Large intestine (tissue), 3 donors: ENCODE results near the gene BATF. TPM values are rescaled to one million over a fixed set of nuclear protein-coding genes. Genes with fewer than 3 reads are reported as not detected.

ENCODE experiments used
- DNase-seq, 2 donors: peaks; one replicate each; pipeline versions ENCODE4 v3.0.0 to v3.0.0-alpha.2; 2013
- H3K27ac ChIP-seq: one replicate; pipeline ENCODE4 v1.5.1; 2013; ENCODE audit warnings: low read length
- H3K27me3 ChIP-seq: 2 replicates; pipeline ENCODE4 v1.6.1; 2013; ENCODE audit warnings: low read length; ENCODE audit not compliant: control insufficient read depth, insufficient read depth
- H3K36me3 ChIP-seq: 2 replicates; pipeline ENCODE4 v1.6.1; 2013; ENCODE audit warnings: low read length; ENCODE audit not compliant: control insufficient read depth, insufficient read depth
- H3K4me1 ChIP-seq: one replicate; pipeline ENCODE4 v1.6.1; 2013; ENCODE audit warnings: low read length; ENCODE audit not compliant: control insufficient read depth, insufficient read depth
- H3K4me3 ChIP-seq: one replicate; pipeline ENCODE4 v1.5.1; 2013; ENCODE audit warnings: low read length
- H3K9me3 ChIP-seq: one replicate; pipeline ENCODE4 v1.6.1; 2013; ENCODE audit warnings: mild to moderate bottlenecking, low read depth, low read length, moderate library complexity; ENCODE audit not compliant: control insufficient read depth
- WGBS: methylation state at CpG from one replicate; pipeline ENCODE4 v1.1.5; 2013; ENCODE audit warnings: low lambda C conversion rate; ENCODE audit not compliant: insufficient coverage; 5-methylcytosine and 5-hydroxymethylcytosine counted together
- polyA plus RNA-seq: library from polyadenylated mRNA; unstranded; fragments of 120-200 nt; gene quantifications from one replicate; pipeline ENCODE4 v1.2.1, GENCODE V29; 2013

Gene BATF
- polyA plus RNA-seq, 1 donor: 0.67 TPM

GRCh38 chr14:75577090-75577489 lies 54.8 kb downstream of the BATF start:
- Histone ChIP-seq H3K36me3 (no peaks in the 10 kb centered on the region), H3K4me3 (no peak overlapping the region), H3K27me3 (peaks cover 7% of the 10 kb centered on the region), H3K9me3 (no peaks in the 10 kb centered on the region), H3K4me1 (peaks cover 16% of the 10 kb centered on the region), H3K27ac (no peak overlapping the region)
- 67% methylated on average over 1 of the region's 3 CpGs for WGBS
- DNase-seq: no peak

DNA sequence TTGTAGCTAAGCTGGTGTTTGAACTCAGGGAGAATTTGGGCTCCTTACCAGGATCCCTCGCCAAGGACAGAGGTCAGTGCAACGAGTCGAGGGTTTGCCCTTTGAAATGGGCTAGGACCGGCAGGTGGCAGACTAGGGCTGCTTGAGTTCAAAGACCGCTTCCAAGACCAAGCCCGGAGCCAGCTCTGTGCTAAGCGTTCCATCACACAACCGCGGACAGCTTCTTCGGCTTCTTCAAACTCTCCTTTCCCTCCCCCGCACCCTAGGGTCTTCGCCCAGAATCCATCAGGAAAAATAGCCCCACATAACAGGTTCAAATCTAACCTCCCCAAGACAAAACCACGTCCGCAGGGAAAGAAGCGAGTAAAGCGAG lies 55.4 kb downstream of the BATF start:
- Histone ChIP-seq H3K27ac (peak overlapping the region; percentile 24), H3K9me3 (no peaks in the 10 kb centered on the region), H3K4me1 (peaks cover 16% of the 10 kb centered on the region), H3K4me3 (peak overlapping the region; percentile 45), H3K36me3 (no peaks in the 10 kb centered on the region), H3K27me3 (peaks cover 4% of the 10 kb centered on the region)
- peak; percentile 70 to 80 for DNase-seq
- WGBS: no CpG with 5 or more reads among the region's 16 CpGs

DNA sequence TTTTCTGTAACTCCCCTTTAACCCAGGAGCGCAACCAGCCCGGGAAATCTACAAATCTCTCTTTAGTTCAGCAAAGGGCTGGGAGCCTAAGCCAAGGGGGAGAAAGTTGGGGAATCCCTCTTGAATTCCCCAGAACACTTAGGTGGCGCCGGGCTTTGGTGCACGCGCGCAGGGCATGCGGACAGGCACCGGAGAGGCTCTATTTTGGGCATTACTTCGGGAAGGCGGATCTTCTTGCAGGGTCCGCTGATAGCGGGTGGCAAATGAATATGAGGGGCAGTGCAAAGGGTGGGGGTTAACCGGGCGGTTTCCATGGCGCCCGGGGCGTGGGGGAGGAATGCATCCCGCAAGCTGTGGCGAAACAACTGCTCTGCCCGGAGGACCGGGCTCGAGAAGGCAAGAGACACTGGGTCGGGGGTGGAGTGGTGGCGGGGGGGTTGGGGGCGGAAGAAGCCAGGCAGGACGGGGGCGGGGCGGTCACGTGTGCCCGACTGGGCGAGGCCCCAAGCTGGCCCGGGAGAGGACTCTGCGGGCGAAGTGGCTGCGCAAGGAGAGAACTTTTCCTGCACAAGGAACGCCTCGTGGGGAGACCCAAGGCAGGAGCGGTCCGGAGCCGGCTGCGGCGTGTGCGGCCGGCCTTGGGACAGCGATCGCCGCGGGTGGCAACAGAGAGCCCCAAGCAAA lies 56.0 kb downstream of the BATF start, which contains the start of gene FLVCR2:
TSS of gene FLVCR2 (plus strand) at position 519 of the 684 bp plus-strand sequence. CDS start 353 bp downstream, outside the sequence.
- Histone ChIP-seq H3K27ac (peak within 1 kb of the TSS; percentile 30), H3K27me3 (peaks cover 4% of the 10 kb centered on the region), H3K4me1 (peaks cover 16% of the 10 kb centered on the region), H3K4me3 (peak within 1 kb of the TSS; percentile 45), H3K36me3 (no peaks in the 10 kb centered on the region), H3K9me3 (no peaks in the 10 kb centered on the region)
- DNase-seq: peak; percentile 55 to 87
- no CpG with 5 or more reads among the region's 49 CpGs for WGBS

- no CpG with 5 or more reads among the region's 21 CpGs for WGBS
Measured at GRCh38 chr14:75578786-75579337, 56.6 kb downstream of the BATF start.

DNA sequence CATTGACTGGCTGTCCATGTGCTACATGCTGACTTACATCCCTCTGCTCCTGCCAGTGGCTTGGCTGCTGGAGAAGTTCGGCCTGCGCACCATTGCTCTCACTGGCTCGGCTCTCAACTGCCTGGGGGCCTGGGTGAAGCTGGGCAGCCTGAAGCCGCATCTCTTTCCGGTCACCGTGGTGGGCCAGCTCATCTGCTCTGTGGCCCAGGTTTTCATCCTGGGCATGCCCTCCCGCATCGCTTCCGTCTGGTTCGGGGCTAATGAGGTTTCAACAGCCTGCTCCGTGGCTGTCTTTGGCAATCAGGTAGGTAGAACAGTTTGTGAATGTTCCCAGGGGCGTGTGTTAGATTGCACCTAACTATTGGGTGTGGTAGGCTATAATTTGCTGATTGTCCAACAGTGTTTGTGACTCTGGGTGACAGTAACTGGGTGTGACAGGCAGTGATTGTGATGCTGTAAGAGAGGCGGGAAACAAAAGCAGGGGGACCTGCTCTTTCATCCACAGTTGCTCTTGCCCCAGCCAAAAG lies 57.1 kb downstream of the BATF start:
- H3K4me1 ChIP-seq: peaks cover 16% of the 10 kb centered on the region
- no CpG with 5 or more reads among the region's 13 CpGs for WGBS
- peak; percentile 16 to 48 for DNase-seq
- no peaks in the 10 kb centered on the region for H3K27me3 ChIP-seq
- H3K36me3 ChIP-seq: no peaks in the 10 kb centered on the region
- H3K27ac ChIP-seq: peak overlapping the region; percentile 30
- no peaks in the 10 kb centered on the region for H3K9me3 ChIP-seq
- H3K4me3 ChIP-seq: peak overlapping the region; percentile 45

More at GRCh38 chr14:75578786-75579337, 56.6 kb downstream of the BATF start:
- DNase-seq: peak in 1 of 2 donors; percentile 31
- Histone ChIP-seq H3K27me3 (no peaks in the 10 kb centered on the region), H3K4me3 (peak overlapping the region; percentile 45), H3K36me3 (no peaks in the 10 kb centered on the region), H3K27ac (peak overlapping the region; percentile 30), H3K9me3 (no peaks in the 10 kb centered on the region), H3K4me1 (peaks cover 16% of the 10 kb centered on the region)

DNA sequence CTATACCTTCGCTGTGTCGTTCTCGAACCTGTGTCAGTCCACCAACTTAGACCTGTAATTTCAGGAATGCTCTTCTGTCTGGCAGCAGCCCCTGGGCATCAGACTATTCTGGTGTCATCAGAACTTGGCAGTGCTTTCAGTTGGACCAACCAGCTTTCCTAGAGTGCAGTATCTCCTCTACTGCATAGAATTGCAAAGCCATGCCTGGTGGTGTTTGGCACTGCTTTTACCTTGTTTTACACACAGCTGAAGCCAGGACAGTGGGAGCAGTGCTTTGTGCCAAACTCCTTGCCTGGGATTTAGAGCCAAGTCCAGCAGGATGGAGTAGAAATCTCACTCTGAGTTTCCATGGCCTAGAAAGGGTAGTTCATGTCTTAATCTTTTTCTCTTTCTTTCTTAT lies 57.6 kb downstream of the BATF start:
- Histone ChIP-seq H3K36me3 (no peaks in the 10 kb centered on the region), H3K4me3 (peak overlapping the region; percentile 45), H3K27ac (no peak overlapping the region), H3K9me3 (no peaks in the 10 kb centered on the region), H3K4me1 (peaks cover 16% of the 10 kb centered on the region), H3K27me3 (no peaks in the 10 kb centered on the region)
- no CpG with 5 or more reads among the region's 3 CpGs for WGBS
- DNase-seq: no peak

GRCh38 chr14:75587388-75587787 lies 65.1 kb downstream of the BATF start:
- H3K4me3 ChIP-seq: no peak overlapping the region
- H3K27ac ChIP-seq: no peak overlapping the region
- H3K36me3 ChIP-seq: no peaks in the 10 kb centered on the region
- no peaks in the 10 kb centered on the region for H3K4me1 ChIP-seq
- DNase-seq: no peak
- no peaks in the 10 kb centered on the region for H3K9me3 ChIP-seq
- H3K27me3 ChIP-seq: no peaks in the 10 kb centered on the region

- Histone ChIP-seq H3K4me1 (no peaks in the 10 kb centered on the region), H3K4me3 (no peak overlapping the region), H3K36me3 (no peaks in the 10 kb centered on the region), H3K27me3 (no peaks in the 10 kb centered on the region), H3K9me3 (no peaks in the 10 kb centered on the region), H3K27ac (no peak overlapping the region)
- no CpG with 5 or more reads among the region's 6 CpGs for WGBS
- DNase-seq: no peak
Measured at GRCh38 chr14:75589931-75590330, 67.7 kb downstream of the BATF start.

DNA sequence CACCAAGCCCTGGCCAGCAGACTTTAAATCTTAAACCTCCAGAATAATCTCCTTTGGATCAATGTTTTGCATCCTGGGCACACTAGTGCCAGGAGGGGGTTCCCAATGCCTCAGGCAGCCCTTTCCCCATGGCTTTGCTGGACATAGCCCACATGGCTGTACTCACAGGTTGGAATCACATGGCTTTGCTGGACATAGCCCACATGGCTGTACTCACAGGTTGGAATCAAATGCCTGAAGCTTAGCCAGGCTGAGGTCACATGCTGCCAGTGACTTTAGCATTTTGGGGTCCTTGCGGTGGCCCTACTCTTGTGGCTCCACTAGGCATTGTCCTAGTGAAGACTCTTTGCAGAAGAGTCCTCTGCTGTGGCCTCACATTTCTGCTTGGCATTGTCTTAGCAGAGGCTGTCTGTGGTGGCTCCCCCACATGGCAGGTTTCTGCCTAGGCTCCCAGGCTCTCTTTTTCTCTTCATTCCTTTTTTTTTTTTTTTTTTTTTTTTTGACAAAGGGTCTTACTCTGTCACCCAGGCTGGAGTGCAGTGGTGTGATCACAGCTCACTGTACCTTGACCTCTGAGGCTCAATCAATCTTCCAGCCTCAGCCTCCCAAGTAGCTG lies 69.2 kb downstream of the BATF start:
- WGBS: no CpG with 5 or more reads among the region's 1 CpG
- no peak for DNase-seq
- Histone ChIP-seq H3K9me3 (no peaks in the 10 kb centered on the region), H3K27ac (no peak overlapping the region), H3K4me1 (no peaks in the 10 kb centered on the region), H3K27me3 (no peaks in the 10 kb centered on the region), H3K4me3 (no peak overlapping the region), H3K36me3 (no peaks in the 10 kb centered on the region)

- no peak for DNase-seq
- H3K27me3 ChIP-seq: no peaks in the 10 kb centered on the region
Measured at GRCh38 chr14:75591987-75592575, 69.8 kb downstream of the BATF start.

More at GRCh38 chr14:75591987-75592575, 69.8 kb downstream of the BATF start:
- no peak overlapping the region for H3K4me3 ChIP-seq
- no peaks in the 10 kb centered on the region for H3K9me3 ChIP-seq
- no peak overlapping the region for H3K27ac ChIP-seq
- no peaks in the 10 kb centered on the region for H3K4me1 ChIP-seq
- no peaks in the 10 kb centered on the region for H3K36me3 ChIP-seq
